HG02623 (cell line): ENCODE measurements around the gene ZNF367.

Source experiments
- ATAC-seq: cut with Tn5 transposase; IDR thresholded peaks from one replicate; pipeline ENCODE4 v1.9.1; 2021; ENCODE audit warnings: moderate library complexity; ENCODE audit not compliant: unreplicated experiment

The ZNF367 gene

GRCh38 chr9:96437454-96437853 lies 19.3 kb upstream of the ZNF367 start:
- no peak for ATAC-seq

GRCh38 chr9:96436456-96437126 lies 18.4 kb upstream of the ZNF367 start:
- no peak for ATAC-seq

GRCh38 chr9:96436063-96436455 lies 17.9 kb upstream of the ZNF367 start:
- no peak for ATAC-seq

GRCh38 chr9:96435345-96435744 lies 17.2 kb upstream of the ZNF367 start:
- no peak for ATAC-seq

- ATAC-seq = no peak
These were observed 12.2 kb upstream of the ZNF367 start for GRCh38 chr9:96430377-96430776.

- no peak for ATAC-seq
These were observed 11.6 kb upstream of the ZNF367 start for GRCh38 chr9:96429732-96430131.

GRCh38 chr9:96425500-96426169 lies 7.5 kb upstream of the ZNF367 start:
- no peak for ATAC-seq

GRCh38 chr9:96423985-96424336 lies 5.8 kb upstream of the ZNF367 start:
- no peak for ATAC-seq

GRCh38 chr9:96423322-96423984 lies 5.3 kb upstream of the ZNF367 start:
- ATAC-seq = no peak

GRCh38 chr9:96420468-96421219 lies 2.5 kb upstream of the ZNF367 start:
- ATAC-seq = no peak

GRCh38 chr9:96419691-96419969 lies 1.5 kb upstream of the ZNF367 start:
- ATAC-seq = no peak

GRCh38 chr9:96418920-96419690 lies 935 bp upstream of the ZNF367 start:
- peak; percentile 31 for ATAC-seq

GRCh38 chr9:96417661-96418082 lies 498 bp downstream of the ZNF367 start:
- no peak for ATAC-seq

- no peak for ATAC-seq
These were observed 1.1 kb downstream of the ZNF367 start for GRCh38 chr9:96417051-96417586.

GRCh38 chr9:96413302-96414221 lies 4.6 kb downstream of the ZNF367 start:
- ATAC-seq = peak; percentile 28

- ATAC-seq = no peak
These were observed 5.8 kb downstream of the ZNF367 start for GRCh38 chr9:96412174-96412913.

GRCh38 chr9:96411129-96411838 lies 6.9 kb downstream of the ZNF367 start:
- ATAC-seq = no peak
